Caco-2 (cell line): ENCODE measurements around the gene STEAP2. TPM values are rescaled to one million over a fixed set of nuclear protein-coding genes. Genes with fewer than 3 reads are reported as not detected.

Source experiments
- BruUV-seq: library from RNA; stranded (reverse); fragments of 400-500 nt; replicated peaks from 2 replicates; lab custom pipeline; 2021; lab: Mats Ljungman, UMichigan
- CTCF ChIA-PET: fragments of 300-600 bp; sonication (Branson Sonifier 250); formaldehyde crosslinking; loops from one replicate; lab custom pipeline; 2022; ENCODE audit warnings: antibody characterized with exemption; lab: Charles Lee
- POLR2A ChIA-PET: fragments of 300-600 bp; sonication (Branson Sonifier 250); formaldehyde crosslinking; loops from one replicate; lab custom pipeline; 2022; ENCODE audit warnings: antibody characterized with exemption; lab: Charles Lee
- DNase-seq, 2 experiments: peaks; one replicate each; pipeline versions ENCODE4 v3.0.0 to v3.0.0-alpha.2; 2020 to 2022
- H3K27me3 ChIP-seq: replicated peaks from 2 replicates; pipeline ENCODE4 v1.6.0; 2011; ENCODE audit warnings: low read length; ENCODE audit not compliant: control insufficient read depth, insufficient read depth
- H3K36me3 ChIP-seq: 2 replicates; pipeline ENCODE4 v1.5.1; 2011; ENCODE audit warnings: low read length; ENCODE audit not compliant: control insufficient read depth, insufficient read depth
- H3K4me1 ChIP-seq: fragments of 250-450 bp; sonication (Bioruptor Pico); 2 replicates; pipeline ENCODE4 v1.5.1; 2020; ENCODE audit warnings: mild to moderate bottlenecking
- H3K4me3 ChIP-seq: 2 replicates; pipeline ENCODE4 v1.5.1; 2011; ENCODE audit warnings: low read depth, mild to moderate bottlenecking, control low read depth, low read length
- H3K9me3 ChIP-seq: fragments of 250-450 bp; sonication (Bioruptor Pico); 2 replicates; pipeline ENCODE4 v1.5.1; 2020; ENCODE audit warnings: mild to moderate bottlenecking, moderate library complexity
- H3K27ac Mint-ChIP-seq: one replicate; pipeline ENCODE4 v1.8.0; 2022; ENCODE audit warnings: mixed read lengths; ENCODE audit not compliant: unreplicated experiment
- H3K27me3 Mint-ChIP-seq: one replicate; pipeline ENCODE4 v1.8.0; 2022; ENCODE audit warnings: mixed read lengths; ENCODE audit not compliant: insufficient read depth, unreplicated experiment
- H3K36me3 Mint-ChIP-seq: one replicate; pipeline ENCODE4 v1.8.0; 2022; ENCODE audit warnings: mild to moderate bottlenecking, mixed read lengths; ENCODE audit not compliant: insufficient read depth, unreplicated experiment
- H3K4me1 Mint-ChIP-seq: one replicate; pipeline ENCODE4 v1.8.0; 2022; ENCODE audit warnings: low read depth, mixed read lengths; ENCODE audit not compliant: unreplicated experiment
- H3K4me3 Mint-ChIP-seq: one replicate; pipeline ENCODE4 v1.8.0; 2022; ENCODE audit warnings: mild to moderate bottlenecking, moderate library complexity, mixed read lengths; ENCODE audit not compliant: unreplicated experiment
- H3K9me3 Mint-ChIP-seq: one replicate; pipeline ENCODE4 v1.8.0; 2022; ENCODE audit warnings: mixed read lengths; ENCODE audit not compliant: unreplicated experiment
- intact Hi-C: fragments of 100-400 bp; cut with micrococcal nuclease; formaldehyde crosslinking; loops from one replicate; pipeline ENCODE4 v1.10.0; 2022; ENCODE audit not compliant: unreplicated experiment
- total RNA-seq: library from RNA; stranded (reverse); gene quantifications from 2 replicates; pipeline ENCODE4 v1.2.3, GENCODE V29; 2022
- TF ChIP-seq, protein P1 (sequence below), 2 experiments: fragments of 200-600 bp in 1 of 2; IDR thresholded peaks; 1 replicate in 1 of 2; 2 replicates in 1 of 2; pipeline versions ENCODE4 v1.5.1 to v1.8.0; 2011 to 2022; ENCODE audit warnings: antibody characterized with exemption in 1 of 2, control low read depth in 1 of 2, inconsistent platforms in 1 of 2, low read depth in 1 of 2, low read length in 1 of 2, mild to moderate bottlenecking in 1 of 2, moderate library complexity in 1 of 2; ENCODE audit not compliant: insufficient read depth in 1 of 2, severe bottlenecking in 1 of 2, unreplicated experiment in 1 of 2

The STEAP2 gene
- total RNA-seq, 1 experiment from 2014 or later, result 13.5 TPM

DNA sequence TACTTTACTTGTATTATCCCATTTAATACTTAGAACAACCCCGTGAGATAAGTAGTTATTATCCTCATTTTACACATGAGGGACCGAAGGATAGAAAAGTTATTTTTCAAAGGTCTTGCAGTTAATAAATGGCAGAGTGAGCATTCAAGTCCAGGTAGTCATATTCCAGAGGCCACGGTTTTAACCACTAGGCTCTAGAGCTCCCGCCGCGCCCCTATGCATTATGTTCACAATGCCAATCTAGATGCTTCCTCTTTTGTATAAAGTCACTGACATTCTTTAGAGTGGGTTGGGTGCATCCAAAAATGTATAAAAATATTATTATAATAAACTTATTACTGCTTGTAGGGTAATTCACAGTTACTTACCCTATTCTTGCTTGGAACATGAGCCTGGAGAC, 22.0 kb downstream of the STEAP2 start:
- intact Hi-C loops, result no loop called here
- no peak overlapping the region for H3K4me3 Mint-ChIP-seq
- H3K36me3 ChIP-seq, result no peaks in the 10 kb centered on the region
- no peaks in the 10 kb centered on the region for H3K9me3 ChIP-seq
- peaks cover 10% of the 10 kb centered on the region for H3K4me1 ChIP-seq
- H3K9me3 Mint-ChIP-seq, result no peaks in the 10 kb centered on the region
- H3K4me3 ChIP-seq, result no peak overlapping the region
- TF ChIP-seq, protein P1, sequence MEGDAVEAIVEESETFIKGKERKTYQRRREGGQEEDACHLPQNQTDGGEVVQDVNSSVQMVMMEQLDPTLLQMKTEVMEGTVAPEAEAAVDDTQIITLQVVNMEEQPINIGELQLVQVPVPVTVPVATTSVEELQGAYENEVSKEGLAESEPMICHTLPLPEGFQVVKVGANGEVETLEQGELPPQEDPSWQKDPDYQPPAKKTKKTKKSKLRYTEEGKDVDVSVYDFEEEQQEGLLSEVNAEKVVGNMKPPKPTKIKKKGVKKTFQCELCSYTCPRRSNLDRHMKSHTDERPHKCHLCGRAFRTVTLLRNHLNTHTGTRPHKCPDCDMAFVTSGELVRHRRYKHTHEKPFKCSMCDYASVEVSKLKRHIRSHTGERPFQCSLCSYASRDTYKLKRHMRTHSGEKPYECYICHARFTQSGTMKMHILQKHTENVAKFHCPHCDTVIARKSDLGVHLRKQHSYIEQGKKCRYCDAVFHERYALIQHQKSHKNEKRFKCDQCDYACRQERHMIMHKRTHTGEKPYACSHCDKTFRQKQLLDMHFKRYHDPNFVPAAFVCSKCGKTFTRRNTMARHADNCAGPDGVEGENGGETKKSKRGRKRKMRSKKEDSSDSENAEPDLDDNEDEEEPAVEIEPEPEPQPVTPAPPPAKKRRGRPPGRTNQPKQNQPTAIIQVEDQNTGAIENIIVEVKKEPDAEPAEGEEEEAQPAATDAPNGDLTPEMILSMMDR (IDR thresholded peaks at IDR 0.05; ENCODE audit: insufficient read depth in 1 of 2, low read depth in 1 of 2, low read length in 1 of 2, severe bottlenecking in 1 of 2, unreplicated experiment in 1 of 2), result no peak
- no TSS peak for BruUV-seq
- ChIA-PET CTCF (no interaction called here), POLR2A (no interaction called here)
- H3K27me3 ChIP-seq, result no peaks in the 10 kb centered on the region
- H3K36me3 Mint-ChIP-seq, result no peaks in the 10 kb centered on the region
- DNase-seq, result no peak
- no peaks in the 10 kb centered on the region for H3K27me3 Mint-ChIP-seq
- H3K4me1 Mint-ChIP-seq, result peaks cover 13% of the 10 kb centered on the region
- H3K27ac Mint-ChIP-seq, result no peak overlapping the region

DNA sequence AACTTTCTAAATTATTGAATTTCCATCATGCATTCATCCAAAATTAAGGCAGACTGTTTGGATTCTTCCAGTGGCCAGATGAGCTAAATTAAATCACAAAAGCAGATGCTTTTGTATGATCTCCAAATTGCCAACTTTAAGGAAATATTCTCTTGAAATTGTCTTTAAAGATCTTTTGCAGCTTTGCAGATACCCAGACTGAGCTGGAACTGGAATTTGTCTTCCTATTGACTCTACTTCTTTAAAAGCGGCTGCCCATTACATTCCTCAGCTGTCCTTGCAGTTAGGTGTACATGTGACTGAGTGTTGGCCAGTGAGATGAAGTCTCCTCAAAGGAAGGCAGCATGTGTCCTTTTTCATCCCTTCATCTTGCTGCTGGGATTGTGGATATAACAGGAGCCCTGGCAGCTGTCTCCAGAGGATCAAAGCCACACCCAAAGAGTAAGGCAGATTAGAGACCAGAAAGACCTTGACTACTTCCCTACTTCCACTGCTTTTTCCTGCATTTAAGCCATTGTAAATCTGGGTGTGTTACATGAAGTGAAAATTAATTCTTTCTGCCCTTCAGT, 25.3 kb downstream of the STEAP2 start:
- Histone ChIP-seq H3K4me3 (no peak overlapping the region), H3K27me3 (no peaks in the 10 kb centered on the region), H3K36me3 (no peaks in the 10 kb centered on the region), H3K9me3 (no peaks in the 10 kb centered on the region), H3K4me1 (peaks cover 5% of the 10 kb centered on the region)
- H3K4me3 Mint-ChIP-seq, result no peak overlapping the region
- no peaks in the 10 kb centered on the region for H3K27me3 Mint-ChIP-seq
- no peaks in the 10 kb centered on the region for H3K9me3 Mint-ChIP-seq
- intact Hi-C loops, result no loop called here
- H3K4me1 Mint-ChIP-seq, result peaks cover 6% of the 10 kb centered on the region
- TF ChIP-seq, protein P1 (IDR thresholded peaks at IDR 0.05; ENCODE audit: insufficient read depth in 1 of 2, low read depth in 1 of 2, low read length in 1 of 2, severe bottlenecking in 1 of 2, unreplicated experiment in 1 of 2), result no peak
- no TSS peak for BruUV-seq
- no peaks in the 10 kb centered on the region for H3K36me3 Mint-ChIP-seq
- ChIA-PET CTCF (no interaction called here), POLR2A (no interaction called here)
- no peak for DNase-seq
- no peak overlapping the region for H3K27ac Mint-ChIP-seq

DNA sequence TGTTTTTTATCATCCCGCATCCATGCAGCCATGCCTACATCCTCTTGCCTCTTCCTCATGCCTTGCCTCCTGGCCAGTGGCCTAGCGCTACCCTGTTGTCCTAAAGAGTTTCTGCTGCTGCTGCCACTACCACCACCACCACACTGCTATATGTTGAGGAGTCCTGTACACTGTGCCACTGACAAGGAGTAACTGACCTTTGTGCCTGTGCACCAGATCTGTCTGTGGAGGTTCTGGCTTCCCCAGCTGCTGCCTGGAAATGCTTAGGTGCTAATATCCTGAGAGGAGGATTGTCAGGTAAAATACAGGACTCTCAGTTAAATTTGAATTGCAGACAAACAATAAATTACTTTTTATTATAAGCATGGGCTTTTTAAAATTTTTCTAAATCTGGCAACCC, 26.5 kb downstream of the STEAP2 start:
- BruUV-seq, result no TSS peak
- H3K27me3 ChIP-seq, result no peaks in the 10 kb centered on the region
- intact Hi-C loops, result no loop called here
- H3K36me3 Mint-ChIP-seq, result no peaks in the 10 kb centered on the region
- H3K4me3 ChIP-seq, result no peak overlapping the region
- DNase-seq, result no peak
- peaks cover 17% of the 10 kb centered on the region for H3K4me1 ChIP-seq
- no peak overlapping the region for H3K27ac Mint-ChIP-seq
- no peak overlapping the region for H3K4me3 Mint-ChIP-seq
- ChIA-PET CTCF (no interaction called here), POLR2A (no interaction called here)
- TF ChIP-seq, protein P1 (IDR thresholded peaks at IDR 0.05; ENCODE audit: insufficient read depth in 1 of 2, low read depth in 1 of 2, low read length in 1 of 2, severe bottlenecking in 1 of 2, unreplicated experiment in 1 of 2), result no peak
- H3K9me3 Mint-ChIP-seq, result no peaks in the 10 kb centered on the region
- H3K27me3 Mint-ChIP-seq, result no peaks in the 10 kb centered on the region
- no peaks in the 10 kb centered on the region for H3K36me3 ChIP-seq
- H3K4me1 Mint-ChIP-seq, result peaks cover 18% of the 10 kb centered on the region
- H3K9me3 ChIP-seq, result no peaks in the 10 kb centered on the region
